GM19193 (cell line): ENCODE measurements around the gene ZDHHC17.

Experiments used
- POLR2A ChIP-seq: IDR thresholded peaks from 4 replicates; pipeline ENCODE4 v1.6.1; 2011; ENCODE audit not compliant: insufficient read depth, insufficient read length; ENCODE audit errors: extremely low read depth

Gene ZDHHC17

DNA sequence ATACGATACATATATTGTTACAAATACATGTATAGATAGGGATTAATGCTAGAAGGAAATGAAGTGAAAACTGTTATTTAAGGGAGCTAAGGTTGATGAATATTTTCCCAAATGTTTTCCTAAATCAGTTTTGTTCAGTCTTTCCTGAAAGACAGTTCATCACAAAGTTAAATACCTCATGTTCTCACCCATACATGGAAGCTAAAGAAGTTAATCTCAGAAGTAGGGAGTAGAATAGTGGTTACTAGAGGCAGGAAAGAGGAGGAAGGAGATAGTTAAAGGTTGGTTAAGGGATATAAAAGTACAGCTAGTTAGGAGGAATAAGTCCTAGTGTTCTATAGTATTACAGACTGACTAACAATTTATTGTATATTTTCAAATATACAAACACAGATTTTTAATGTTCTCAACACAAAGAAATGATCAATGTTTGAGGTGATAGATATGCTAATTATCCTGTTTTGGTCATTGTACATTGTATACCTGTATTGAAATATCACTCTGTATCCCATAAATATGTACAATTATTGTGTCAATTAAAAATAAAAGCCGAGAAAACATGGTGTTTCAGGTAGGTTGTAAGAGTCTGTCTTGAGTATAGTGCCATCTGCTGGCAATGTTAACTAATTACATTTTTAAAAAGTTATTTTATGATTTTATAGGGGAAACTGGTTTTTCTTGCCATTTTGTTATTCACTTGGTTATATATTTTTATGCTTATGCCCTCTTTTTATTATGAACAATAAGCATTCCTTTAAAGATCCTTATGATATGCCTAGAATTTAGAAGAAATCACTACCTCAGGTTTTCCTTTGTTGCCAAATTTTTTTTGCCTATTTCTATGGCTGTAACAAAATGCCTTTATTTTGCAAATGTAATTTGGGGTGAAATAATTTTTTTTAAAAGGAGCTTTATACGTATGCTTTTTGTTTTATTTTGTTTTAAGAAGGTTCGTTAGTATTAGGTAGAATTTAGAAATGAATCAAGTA lies 26.9 kb downstream of the ZDHHC17 start:
- no peak for TF ChIP-seq POLR2A

- TF ChIP-seq POLR2A: no peak
Measured at GRCh38 chr12:76792828-76793227, 28.9 kb downstream of the ZDHHC17 start.

DNA sequence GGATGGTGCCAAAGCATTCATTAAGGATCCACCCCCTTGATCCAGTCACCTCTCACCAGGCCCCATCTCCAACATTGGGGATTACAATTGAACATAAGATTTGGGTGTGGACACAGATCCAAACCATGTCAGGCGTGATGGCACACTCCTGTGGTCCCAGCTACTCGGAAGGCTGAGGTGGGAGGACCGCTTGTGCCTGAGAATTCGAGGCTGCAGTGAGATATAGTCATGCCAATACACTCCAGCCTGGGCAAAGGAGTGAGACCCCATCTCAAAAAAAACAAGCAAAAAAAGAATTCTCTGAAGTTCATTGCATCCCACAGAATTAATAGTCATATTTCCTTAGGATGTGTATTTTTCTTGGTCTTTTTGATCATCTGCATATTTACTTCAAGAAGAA lies 34.9 kb downstream of the ZDHHC17 start:
- no peak for TF ChIP-seq POLR2A

DNA sequence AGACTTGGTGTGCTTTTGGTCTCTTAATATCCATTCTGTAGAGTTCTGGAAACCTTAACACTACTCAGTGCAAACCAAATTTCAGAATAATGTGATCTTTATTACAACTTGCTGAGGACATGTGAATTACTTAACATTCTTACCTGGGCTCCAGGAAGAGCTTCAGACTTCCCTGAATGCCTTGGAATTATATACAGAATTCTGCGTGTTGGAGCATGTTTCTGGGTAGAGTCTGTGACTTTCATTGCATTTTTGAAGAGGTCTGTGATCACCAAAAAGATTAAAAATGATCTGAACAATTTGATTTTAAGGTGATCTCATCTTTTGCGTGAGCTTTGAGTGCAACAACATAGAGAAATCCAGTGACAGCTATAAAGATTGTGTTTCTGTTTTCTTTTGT lies 35.4 kb downstream of the ZDHHC17 start:
- TF ChIP-seq POLR2A: no peak

DNA sequence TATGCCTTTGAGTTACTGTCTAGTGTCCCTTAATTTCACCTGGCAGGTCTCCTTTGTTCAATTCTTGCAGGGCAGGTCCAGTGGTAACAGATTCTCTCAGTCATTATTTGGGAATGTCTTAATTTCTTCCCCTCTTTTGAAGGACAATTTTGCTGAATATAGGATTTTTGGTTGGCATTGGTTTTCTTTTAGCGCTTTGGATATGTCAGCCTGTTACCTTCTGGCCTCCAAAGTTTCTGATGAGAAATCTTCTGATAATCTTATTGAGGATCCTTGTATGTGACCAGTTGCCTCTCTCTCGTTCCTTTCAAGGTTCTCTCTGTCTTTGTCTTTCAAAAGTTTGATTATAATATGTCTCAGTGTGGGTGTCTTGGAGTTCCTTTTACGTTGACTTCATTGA lies 38.1 kb downstream of the ZDHHC17 start:
- TF ChIP-seq POLR2A: no peak

DNA sequence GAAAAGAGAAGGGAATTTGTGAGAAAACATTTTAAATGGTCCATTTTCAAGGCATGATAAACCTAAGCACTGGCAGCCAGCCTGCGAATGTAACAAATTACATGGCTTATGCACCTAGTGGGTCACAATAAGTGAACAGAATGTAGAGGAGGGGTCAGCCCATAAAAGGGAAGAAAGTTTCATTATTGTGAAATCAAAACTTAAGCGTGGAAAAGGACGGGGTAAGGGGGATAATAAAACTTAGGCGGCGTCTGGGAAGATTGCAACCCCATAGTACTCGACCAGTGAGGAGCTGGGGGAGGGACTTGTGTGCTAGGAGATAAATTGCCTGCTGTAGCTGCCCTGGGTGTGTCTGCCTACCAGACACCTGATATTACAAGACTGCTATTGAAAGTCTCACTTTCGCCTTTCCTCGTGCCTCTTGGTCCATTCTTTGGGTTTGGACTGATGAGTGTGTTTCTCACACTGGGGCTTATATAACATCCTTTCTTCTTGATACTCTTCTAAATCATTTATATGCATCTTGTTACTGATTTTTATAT lies 40.6 kb downstream of the ZDHHC17 start:
- TF ChIP-seq POLR2A: no peak

- TF ChIP-seq POLR2A: no peak
Measured at GRCh38 chr12:76810671-76811419, 46.9 kb downstream of the ZDHHC17 start.

DNA sequence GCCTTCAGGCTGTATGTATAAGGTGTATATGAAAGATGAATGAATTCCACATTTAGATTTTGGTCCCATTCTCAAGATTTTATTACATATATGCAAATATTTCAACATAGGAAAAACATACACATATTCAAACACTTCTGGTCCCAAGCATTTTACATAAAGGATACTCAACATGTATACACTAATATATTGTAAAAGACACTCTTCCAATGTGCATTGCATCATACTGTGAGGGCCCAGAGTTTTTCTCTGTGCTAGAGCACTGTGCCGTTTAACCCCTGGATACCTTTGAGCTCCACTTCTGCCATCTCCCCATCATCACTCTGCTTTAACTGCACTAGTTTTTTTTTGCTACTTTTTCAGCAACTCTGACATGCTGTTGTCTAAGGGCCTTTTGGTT lies 48.1 kb downstream of the ZDHHC17 start:
- TF ChIP-seq POLR2A: no peak

DNA sequence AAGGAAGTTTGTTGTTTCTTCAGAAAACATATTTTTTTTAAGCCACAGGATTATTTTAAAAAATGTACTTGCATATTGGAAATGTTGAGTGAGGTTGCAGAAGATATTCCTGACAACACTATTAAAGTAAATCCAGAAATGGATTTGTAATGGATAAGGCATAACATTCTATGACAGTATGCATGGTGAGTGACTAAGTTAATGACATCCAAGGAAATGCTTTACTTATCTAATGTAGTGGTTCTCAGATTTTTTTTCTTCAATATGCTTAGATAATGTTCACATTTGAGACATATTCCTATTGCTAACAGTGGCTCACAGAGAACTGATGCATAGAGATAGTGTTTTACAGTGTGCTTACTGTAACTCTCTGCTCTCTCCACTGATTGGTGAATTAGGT lies 49.4 kb downstream of the ZDHHC17 start:
- no peak for TF ChIP-seq POLR2A

DNA sequence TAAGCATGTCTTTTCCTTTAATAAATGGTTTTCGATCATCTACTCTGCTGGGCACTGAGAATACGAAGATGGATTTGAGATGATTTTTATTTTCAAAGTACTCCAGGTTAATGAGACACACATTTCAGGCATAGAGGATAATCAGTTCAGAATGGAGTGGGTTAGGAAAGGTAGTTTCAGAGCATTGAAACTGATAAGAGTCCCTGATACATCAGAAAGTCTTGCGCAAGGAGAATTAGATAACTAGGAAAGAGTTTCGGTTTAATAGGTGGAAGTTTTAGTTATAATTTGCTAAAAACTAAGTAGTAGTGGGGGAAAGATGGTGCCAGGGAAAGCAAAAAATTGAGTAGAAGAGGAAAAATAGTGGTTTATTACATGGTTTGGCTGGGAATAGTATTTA lies 50.1 kb downstream of the ZDHHC17 start:
- TF ChIP-seq POLR2A: no peak

DNA sequence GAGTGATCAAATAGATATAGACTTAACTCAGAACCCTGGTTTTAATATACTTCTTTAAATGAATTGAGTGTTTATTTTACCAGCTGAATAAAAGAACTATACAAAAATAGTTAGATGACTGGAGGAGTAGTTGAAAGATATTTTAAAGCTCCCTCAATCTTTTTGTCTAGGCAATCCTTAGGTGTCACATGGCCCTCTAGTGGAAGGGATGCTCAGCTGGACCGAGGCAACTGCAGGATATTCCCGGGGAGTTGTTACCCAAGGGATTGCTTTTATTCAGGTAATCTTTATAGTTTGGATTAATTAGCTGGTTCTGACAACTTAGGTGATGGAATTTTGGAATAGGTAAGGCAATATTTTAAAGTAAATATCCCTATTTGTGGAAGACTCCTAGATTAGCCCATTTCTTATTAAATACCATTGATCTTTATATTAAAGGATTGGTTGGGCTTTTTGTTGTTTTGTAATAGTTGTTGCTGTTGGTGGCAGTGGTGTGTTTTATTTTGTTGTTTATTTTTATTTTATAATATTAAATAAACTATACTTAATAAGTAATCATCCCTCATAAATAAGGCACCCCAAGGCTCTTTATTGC lies 57.1 kb downstream of the ZDHHC17 start:
- no peak for TF ChIP-seq POLR2A

DNA sequence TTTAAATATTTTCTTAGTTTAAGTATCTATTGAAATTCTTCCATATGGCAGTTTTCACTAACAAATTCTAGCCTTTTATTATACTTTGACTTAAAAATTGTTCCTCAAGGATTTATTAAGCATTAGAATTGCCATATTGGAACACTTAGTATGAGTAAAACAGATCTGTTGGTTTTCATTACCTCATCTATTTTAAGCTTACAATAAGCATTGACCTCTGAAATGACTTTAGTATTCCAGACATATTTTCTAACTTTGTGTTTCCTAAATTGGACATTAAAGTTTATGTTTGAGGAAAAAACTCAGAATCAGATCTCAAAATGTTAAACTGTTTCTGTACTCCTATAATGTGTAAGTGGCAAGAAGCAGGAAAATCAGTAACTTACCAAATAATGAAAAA lies 66.5 kb downstream of the ZDHHC17 start:
- no peak for TF ChIP-seq POLR2A

DNA sequence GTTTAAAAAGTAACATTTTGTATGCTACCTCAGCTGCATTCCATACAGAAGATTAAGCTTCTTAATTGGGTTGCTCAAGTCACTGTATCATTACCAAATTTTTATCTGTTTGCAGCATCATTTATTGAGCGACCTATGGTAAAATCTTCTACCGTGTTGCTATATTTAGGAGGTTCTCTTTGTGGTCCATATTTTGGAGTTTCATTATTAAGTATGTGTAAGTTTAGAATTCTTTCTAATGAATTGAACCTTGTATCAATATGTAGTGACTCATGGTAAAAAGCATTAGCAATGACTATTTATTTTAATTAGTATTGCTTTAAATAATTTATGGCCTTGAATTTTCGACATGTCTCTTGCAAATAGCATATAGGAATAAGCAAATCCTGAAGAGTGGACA lies 72.7 kb downstream of the ZDHHC17 start:
- no peak for TF ChIP-seq POLR2A

DNA sequence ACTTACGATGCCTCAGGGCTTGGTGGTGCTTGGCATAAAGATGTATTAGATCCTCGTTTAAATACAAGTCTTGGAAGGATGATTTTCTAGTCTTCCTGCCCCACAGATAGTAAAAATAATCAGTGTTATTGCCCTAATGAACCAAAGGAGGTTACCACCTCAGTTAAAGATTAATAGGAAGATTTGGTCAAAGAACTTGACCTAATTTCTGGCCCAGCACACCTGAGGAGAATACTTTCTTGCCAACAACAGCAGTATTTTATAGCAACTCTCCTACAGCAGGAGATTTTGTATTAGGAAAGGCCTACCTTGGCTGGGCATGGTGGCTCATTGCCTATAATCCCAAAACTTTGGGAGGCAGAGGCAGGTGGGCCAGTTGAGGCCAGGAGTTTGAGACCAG lies 83.3 kb downstream of the ZDHHC17 start:
- no peak for TF ChIP-seq POLR2A

GRCh38 chr12:76848132-76848531 lies 84.2 kb downstream of the ZDHHC17 start:
- TF ChIP-seq POLR2A: no peak
